HG03342 (cell line): ENCODE results near the gene CCDC71L.
A peak's percentile ranks its signal among the peaks of the same experiment; 100 is the strongest.
"Not testable (repeated sequence)": the region's sequence is repeated elsewhere in the genome, so short reads cannot be mapped to it uniquely, and the experiment has no call there.

Experiments
- ATAC-seq: cut with Tn5 transposase; IDR thresholded peaks from one replicate; pipeline ENCODE4 v1.9.1; 2021; ENCODE audit warnings: mild to moderate bottlenecking, moderate library complexity; ENCODE audit not compliant: unreplicated experiment

The CCDC71L gene

DNA sequence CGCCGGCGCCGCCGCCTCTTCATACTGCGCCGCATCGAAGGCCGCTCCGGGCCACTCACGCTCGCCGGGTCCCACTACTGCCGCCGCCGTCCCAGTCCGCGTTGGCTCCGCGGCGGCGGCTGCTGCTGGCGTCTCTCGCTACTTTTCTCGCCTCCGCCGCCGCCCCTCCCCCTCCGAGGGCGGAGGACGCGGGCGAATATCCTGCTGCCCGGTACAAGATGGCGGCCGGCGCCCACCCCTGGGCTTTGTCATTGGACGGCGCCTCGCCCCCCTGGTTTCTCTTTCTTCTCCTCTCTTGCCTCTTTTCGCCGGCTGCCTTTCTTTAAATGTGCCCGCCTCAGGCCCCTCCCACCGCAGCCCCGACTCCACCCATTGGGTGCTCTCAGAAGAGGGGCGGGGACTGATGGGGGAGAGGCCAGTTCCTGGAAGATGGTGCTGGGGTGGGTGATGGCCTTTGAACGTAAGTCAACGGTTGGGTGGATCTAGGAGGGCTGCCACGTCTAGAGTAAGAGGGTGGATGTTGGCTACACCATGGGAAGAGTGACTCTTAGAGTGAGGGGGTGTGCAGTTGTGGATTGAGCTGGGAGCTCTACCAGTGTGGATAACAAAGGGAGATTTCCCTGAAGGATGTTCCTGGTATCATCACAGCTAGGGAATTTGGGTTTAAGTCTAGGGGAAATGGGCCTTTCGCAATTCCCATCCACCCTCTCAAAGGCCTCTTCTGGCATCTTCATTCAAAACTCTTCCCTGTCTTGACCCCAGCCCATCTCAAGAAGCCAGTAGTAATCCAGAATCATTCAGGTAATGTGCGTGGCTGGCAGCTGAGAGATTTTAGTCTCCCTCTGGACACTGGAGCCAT is at the start of gene CCDC71L:
CCDC71L (minus strand) TSS at position 297 of the 859 bp plus-strand sequence; CDS start at position 35, 262 bp downstream.
- ATAC-seq: peak; percentile 78

DNA sequence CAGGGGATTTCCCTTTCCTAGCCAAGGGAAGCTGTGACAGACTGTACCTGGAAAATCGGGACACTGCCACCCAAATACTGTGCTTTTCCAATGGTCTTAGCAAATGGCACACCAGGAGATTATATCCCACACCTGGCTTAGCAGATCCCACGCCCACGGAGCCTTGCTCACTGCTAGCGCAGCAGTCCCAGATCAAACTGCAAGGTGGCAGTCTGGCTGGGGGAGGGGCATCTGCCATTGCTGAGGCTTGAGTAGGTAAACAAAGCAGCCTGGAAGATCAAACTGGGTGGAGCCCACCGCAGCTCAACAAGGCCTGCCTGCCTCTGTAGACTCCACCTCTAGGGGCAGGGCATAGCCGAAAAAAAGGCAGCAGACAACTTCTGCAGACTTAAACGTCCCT is 48.6 kb upstream of the CCDC71L start:
- not testable (repeated sequence) for ATAC-seq

DNA sequence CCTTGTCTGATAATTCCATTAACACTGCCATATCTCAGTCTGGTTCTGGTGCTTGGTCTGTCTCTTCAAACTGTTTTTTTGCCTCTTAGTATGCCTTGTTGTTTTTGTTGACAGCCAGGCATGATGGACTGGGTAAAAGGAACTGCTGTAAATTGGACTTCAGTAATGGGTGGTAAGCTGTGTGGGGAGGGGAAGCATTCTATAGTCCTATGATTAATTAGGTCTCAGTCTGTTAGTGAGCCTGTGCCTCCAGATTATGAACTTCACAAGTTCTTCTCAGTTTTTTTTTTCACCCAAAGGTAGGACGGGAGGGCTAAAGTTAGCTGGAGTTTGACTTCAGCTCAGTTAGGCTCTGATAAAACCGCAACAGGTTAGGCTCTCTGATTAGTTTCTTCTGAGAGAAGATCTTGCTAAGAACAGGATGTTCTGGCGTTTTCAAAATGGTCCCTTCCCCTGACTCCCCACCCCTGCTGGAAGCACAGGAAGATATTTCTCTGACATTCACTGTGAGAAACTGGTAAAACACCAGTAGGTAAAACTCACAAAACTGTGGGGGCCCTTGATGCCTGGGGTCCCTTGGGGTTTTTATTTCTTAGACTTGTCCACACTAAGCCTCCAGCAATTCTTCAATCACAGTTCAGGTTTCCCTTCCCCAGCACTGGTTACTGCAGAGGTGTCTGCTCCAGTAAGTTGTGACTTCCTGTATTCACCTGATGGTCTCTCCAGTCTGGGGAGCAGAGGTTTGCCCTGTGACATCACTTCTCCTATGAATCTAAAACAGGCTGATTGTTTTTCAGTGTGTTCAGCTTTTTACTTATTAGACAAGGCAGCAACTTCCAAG is 43.3 kb upstream of the CCDC71L start:
- peak; percentile 63 for ATAC-seq

DNA sequence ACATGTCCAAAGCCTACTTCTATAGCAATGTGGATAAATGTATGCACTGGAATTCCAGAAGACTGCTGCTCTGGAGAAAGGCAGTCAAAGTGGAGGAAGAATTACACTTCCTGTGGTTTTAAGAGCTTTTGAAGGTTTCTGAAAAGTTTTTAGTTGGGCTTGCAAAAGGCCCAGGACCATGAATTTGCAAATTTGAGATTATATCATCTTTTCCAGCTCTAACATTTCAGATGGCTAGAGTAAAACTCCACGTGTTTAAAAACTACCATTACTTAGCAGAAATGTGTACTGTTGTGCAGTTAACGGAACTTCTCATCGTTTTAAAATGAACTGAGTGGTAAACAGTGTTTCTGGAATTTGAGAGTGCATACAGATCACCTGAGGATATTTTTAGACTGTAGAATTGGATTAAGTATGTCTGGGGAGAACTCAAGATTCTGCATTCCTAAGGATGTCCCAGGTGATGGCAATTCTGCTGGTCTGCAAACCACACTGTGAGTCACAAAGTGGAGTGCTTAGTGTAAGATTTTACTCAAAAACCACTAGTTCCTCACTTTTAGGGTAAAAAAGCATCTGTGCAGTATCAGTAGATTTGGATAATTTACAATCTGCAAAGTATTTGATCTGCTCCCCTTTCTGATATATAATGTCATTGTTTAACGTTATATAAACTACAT is 32.9 kb upstream of the CCDC71L start:
- no peak for ATAC-seq

DNA sequence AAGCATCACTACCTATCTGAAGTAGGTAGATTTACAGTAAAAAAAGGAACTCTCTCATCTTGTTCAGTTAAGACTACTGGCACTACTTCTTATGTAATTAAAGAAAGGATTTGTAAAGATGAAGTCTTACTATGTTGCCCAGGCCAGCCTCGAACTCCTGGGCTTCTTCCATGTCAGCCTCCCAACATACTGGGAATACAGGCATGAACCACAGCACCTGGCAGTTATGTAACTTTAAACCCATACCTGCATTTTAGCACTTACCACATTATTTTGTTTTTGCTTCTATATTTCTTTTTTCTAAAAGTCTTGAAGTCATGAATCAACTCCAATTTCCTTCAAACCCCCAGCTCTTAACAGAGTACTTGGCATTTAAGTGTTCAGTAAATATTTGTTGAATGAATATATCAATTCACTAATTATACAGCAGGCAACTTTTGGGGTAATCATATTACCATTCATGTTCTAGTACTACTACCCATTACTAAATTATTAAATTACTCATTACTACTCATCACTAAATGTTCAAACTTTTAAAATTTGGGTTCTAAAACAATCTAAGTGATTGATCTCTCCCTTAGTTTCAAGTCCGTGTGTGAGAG is 31.6 kb upstream of the CCDC71L start:
- no peak for ATAC-seq

DNA sequence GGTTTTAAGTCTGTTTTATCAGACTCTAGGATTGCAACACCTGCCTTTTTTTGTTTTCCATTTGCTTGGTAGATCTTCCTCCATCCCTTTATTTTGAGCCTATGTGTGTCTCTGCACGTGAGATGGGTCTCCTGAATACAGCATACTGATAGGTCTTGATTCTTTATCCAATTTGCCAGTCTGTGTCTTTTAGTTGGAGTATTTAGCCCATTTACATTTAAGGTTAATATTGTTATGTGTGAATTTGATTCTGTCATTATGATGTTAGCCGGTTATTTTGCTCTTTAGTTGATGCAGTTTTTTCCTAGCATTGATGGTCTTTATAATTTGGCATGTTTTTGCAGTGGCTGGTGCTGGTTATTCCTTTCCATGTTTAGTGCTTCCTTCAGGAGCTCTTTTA is 27.2 kb upstream of the CCDC71L start:
- ATAC-seq: not testable (repeated sequence)

DNA sequence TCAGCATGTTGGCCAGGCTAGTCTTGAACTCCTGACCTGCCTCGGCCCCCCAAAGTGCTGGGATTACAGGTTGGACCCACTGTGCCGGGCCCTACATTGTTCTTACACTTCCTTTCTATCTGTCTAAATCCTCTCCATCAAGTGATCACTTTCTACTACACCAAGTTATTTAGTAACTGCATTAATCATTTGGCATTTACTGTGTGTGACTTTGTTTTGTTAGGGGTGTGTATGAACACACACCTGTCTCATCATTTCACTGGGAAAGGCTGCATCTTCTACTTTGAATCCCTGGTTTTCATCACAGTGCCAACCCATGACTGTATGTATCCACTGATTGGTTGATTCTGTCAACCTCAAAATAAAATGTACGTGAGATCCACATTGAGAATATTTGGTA is 23.0 kb upstream of the CCDC71L start:
- ATAC-seq: no peak

DNA sequence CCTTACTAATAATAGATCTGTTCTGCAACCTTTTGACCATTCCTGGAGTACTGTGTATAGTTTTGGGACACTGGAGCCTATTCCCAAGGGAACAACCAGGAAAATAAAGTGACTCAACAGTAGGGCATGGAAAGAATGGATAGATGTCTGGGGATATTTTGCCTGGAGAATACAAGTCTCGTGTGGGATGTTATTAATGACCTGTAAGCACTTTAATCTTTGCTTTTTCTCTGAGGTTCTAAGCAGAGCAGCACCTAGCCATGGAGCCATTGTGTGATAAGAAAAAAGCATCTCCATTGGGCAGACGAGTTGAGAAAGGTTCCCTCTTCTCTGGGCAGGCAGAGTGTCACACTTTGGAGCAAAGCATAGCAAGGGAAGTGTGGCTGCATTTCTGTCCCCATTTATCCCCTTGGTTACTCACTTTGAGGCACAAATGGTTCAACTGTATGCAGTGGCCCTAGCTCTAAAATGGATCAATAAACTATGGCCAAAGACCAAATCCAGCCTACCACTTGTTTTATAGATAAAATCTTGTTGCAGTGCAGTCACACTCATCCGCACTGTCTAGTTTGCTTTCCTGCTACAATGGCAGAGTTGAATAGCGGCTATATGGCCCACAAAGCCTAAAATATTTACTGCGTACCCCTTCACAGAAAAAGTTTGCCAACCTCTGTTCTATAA is 21.0 kb upstream of the CCDC71L start:
- ATAC-seq: no peak

DNA sequence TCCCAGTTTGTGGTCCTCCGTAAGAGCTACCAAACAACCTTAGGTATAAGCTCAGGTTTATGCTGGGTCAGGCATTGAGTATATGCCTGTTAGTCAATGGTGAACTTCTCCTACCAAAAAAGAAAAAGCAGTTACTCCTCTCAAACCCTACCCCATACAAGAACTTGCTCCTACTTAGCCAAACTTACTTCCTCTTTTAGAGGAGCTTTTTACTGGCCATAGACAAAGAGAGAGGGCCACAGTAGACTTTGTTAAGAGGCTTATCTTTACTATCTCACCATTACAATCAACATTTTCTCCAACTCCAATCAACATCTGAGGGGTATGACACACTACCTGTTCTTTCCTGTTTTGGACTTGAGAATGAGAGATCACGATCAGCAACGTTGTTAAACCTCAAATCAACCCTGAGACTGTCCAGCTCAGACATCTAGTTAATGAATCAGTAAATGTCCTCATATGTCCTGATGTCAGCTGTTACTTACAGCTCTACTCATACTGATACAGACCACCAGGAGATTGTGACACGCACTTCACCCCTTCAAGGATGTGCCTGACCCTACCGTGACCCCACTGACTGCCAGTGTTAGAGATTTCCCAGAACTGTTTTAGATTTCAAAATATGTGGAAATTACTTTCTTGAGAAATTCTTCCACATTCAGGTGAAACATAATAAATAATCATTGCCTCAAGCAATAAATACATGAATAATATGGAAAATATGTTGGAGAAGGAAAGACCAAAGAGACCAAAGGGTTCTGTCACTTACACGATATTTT is 18.4 kb upstream of the CCDC71L start:
- ATAC-seq: peak; percentile 80

DNA sequence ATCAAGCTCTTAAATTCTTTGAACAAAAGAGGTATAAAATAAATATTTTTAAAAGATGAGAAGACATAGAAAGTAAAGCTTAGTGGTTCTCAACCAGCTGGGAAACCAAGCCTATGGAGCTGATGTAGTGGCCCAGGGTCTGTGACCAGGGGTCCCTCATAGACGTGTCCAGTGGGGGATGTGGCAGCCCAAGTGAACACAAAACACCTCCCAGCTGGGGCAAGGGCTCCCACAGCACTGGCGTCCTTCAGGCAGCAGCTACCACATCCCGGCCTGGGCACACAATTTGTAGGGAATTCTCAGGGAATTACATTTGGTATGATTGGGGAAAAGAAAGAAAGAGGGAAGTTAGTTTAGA is 17.8 kb upstream of the CCDC71L start:
- no peak for ATAC-seq

DNA sequence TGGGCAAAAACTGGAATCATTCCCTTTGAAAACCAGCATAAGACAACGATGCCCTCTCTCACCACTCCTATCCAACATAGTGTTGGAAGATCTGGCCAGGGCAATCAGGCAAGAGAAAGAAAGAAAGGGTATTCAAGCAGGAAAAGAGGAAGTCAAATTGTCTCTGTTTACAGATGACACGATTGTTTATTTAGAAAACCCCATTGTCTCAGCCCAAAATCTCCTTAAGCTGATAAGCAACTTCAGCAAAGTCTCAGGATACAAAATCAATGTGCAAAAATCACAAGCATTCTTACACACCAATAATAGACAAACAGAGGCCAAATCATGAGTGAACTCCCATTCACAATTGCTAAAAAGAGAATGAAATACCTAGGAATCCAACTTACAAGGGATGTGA is 15.5 kb upstream of the CCDC71L start:
- ATAC-seq: not testable (repeated sequence)

DNA sequence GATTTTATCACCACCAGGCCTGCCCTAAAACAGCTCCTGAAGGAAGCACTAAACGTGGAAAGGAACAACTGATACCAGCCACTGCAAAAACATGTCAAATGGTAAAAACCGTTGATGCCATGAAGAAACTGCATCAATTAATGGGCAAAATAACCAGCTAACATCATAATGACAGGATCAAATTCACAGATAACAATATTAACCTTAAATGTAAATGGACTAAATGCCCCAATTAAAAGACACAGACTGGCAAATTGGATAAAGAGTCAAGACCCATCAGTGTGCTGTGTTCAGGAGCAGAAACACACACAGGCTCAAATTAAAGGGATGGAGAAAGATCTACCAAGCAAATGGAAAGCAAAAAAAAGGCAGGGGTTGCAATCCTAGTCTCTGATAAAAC is 12.7 kb upstream of the CCDC71L start:
- not testable (repeated sequence) for ATAC-seq

DNA sequence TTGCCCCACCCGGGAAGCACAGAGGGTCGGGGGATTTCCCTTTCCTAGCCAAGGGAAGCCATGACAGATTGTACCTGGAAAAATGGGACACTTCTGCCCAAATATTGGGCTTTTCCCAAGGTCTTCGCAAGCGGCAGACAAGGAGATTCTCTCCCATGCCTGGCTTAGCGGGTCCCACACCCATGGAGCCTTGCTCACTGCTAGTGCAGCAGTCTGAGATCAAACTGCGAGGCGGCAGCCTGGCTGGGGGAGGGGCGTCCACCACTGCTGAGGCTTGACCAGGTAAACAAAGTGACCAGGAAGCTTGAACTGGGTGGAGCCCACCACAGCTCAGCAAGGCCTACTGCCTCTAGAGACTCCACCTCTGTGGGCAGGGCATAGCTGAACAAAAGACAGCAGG is 11.0 kb upstream of the CCDC71L start:
- not testable (repeated sequence) for ATAC-seq

DNA sequence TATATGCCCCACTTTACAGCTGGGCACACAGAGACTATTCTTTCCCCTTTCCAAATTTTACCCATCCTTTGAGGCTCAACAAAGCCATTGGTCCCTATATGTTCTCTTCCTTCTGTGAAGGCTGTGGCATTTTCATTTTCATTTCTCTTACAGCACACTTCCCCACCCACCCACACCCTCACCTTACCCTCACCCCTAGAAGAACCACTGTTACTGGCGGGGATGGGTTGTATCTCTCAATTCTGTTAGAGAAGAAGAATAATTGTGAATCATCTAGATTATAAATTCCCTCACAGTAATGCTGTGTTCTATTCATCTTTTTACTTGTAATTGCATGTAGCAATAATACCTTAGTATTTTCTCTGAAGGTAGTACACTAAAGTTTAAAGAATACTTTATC is 10.2 kb upstream of the CCDC71L start:
- no peak for ATAC-seq

DNA sequence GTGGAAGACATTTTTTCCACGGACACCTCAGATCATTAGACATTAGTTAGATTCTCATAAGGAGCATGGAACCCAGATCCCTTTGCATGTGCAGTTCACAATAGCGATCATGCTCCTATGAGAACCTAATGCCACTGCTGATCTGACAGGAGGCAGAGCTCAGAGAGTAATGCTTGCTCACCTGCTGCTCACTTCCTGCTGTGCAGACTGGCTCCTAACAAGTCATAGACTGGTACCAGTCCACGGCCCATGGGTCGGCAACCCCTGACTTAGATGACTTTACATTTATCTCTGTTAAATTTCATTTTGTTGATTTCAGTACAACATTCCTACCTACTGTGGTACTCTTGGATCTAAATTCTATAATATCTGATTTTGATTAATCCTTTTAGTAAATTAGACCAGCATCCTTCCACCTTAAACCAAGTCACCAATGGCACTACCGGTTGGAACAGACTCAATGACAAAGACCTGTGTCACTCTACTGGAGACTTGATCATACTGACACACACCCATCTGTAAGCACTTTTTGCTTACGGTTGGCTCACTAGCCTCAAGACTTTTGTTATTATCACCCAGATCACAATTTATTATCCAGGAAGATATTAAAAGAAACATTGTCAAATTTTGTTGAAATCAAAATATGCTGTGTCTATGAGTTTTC is 8.0 kb upstream of the CCDC71L start:
- no peak for ATAC-seq

DNA sequence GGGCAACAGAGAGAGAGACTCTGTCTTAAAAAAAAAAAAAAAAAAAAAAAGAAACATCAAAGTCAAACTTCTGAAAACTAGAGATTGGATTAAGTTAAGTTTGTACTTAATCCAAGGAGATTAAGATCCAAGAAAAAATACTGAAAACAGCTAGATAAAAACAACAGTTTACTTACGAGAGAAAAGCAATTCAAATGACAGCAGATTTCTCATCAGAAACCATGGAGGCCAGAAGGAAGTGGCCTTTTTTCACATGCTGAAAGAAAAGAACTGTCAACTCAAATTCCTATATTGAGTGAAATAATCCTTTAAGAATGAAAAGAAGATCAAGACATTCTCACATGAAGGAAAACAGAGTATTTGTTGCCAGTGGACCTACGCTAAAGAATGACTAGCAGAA is 5.4 kb upstream of the CCDC71L start:
- ATAC-seq: no peak

DNA sequence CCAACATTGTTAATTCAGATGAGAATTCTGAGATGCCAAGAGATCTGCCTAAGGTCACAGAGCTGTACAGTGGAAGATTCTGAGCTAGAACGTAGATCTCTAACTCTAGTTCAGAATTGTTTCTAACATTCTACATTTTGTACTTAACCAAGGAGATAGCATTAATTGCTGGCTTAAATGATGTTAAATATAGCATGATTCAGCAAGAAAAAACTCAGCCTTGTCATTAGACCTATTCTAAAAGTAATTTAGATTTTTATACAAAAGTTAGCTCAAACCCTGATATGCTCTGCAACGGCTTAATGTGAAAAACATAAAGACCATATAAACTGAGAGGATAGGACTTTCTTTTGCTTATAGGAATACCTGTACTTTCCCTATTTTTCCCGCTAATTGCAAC is 3.4 kb upstream of the CCDC71L start:
- no peak for ATAC-seq

DNA sequence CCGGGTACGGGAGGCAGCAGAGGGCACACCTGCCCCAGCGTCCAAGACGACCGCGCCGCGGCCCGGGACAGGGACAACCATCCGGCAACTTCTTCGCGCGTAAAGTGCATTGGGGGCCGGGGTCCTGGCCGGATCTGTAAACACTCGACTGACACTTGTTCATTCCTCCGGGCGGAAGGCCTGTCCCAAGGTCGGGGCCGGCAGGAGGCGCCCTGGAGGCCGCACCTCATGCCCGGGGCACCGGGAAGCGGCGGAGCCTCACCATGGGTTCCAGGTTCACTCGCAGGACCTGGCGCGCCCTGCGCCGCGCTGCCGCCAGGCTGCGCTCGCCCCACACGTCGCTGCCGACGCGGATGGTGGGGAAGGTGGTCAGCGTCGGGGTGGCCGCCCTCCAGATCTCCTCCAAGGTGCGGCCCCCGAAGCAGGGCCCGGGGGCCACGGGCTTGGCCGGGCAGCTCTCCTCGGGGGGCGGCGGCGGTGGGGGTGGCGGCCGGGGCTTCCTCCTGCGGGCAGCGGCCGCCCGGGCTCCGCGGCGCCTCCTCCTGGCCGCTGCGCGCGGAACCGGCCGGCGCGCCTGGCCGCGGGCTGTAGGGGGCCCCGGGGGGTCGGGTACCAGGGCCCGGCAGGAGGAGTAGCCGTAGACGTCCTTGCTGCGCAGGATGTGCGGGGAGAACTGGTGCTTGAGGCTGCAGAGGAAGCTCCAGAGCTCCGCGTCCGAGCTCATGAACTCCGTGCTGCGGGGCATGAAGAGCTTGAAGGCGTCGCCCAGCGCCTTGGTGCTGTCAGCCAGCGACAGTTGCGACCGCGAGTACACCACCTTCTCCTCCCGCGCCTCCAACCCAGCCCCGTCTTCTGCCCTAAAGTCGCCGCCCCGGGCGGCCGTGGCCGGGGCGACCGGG is 746 bp downstream of the CCDC71L start:
- ATAC-seq: peak; percentile 55
